ENCODE measurements around the gene GPS1. TPM values are rescaled to one million over a fixed set of nuclear protein-coding genes. Genes with fewer than 3 reads are reported as not detected.
A peak's percentile ranks its signal among the peaks of the same experiment; 100 is the strongest.

GPS1 gene
- total RNA-seq, result 10 to 100 TPM; 62.8 to 76.9 (median 69.5) TPM

DNA sequence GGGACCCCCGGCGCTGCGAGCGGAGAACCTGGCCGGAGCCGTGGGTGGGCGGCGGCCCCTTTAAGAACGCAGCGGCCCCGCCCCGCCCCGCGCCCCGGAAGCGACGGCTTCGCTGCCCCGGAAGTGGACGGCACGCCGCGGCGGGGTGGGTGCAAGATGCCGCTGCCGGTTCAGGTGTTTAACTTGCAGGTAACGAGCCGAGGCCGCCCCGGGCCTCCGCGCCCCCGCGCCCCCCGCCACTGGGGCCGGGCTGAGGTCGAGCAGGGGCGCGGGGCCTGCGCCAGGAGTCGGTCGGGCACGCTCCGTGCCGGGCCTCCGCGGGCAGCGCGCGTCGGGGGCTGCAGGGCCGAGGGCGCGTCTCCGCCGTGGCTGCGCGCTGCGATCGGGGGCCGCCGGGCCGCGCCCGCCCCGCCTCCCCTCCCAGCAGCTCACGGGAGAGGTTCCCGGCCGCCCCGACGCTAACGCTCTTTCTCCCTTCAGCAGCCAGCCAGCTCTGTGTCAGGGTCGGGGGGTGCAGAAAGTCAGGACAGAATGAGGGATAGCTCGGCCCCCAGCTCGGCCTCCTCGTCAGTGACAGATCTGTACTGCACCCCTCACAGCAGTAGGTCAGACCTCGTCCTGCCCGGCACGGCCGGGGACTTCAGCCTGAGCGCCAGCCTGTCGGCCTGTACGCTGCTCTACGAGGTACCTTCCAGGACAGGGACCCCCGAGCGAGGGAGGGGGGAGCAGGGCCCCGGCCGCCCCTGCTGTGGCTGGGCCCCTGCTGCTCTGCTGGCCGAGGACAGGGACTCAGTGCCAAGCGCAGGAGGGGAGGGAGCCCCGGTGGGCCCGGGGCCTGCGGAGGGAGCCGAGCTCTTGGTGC, at the start of gene GPS1, which contains the start of gene RFNG:
TSS of gene GPS1 (plus strand) at position 123 of the 862 bp plus-strand sequence. CDS start at position 157, 34 bp downstream.
TSS of gene RFNG (minus strand) at position 36 of the 862 bp plus-strand sequence. CDS start 45 bp downstream, outside the sequence.
- DNase-seq, result no peak
- intact Hi-C loops (cut with DNase I), result no loop called here
- no CpG with 5 or more reads among the region's 94 CpGs for WGBS, 2 donors
- Histone ChIP-seq H3K9me3 (no peaks in the 10 kb centered on the region), H3K36me3 (peaks cover 26 to 74% (median 33%) of the 10 kb centered on the region in 3 donors), H3K4me3 (peak within 1 kb of the TSS; percentile 72 to 83 (median 80)), H3K27ac (peak within 1 kb of the TSS; percentile 77 to 88 (median 86)), H3K4me1 (peaks cover 28 to 51% (median 36%) of the 10 kb centered on the region in 3 donors), H3K27me3 (no peaks in the 10 kb centered on the region)
- TF ChIP-seq POLR2A (IDR thresholded peaks at IDR 0.05), result peak in 2 of 4 donors; percentile 22 to 27
- TF ChIP-seq, protein P1, sequence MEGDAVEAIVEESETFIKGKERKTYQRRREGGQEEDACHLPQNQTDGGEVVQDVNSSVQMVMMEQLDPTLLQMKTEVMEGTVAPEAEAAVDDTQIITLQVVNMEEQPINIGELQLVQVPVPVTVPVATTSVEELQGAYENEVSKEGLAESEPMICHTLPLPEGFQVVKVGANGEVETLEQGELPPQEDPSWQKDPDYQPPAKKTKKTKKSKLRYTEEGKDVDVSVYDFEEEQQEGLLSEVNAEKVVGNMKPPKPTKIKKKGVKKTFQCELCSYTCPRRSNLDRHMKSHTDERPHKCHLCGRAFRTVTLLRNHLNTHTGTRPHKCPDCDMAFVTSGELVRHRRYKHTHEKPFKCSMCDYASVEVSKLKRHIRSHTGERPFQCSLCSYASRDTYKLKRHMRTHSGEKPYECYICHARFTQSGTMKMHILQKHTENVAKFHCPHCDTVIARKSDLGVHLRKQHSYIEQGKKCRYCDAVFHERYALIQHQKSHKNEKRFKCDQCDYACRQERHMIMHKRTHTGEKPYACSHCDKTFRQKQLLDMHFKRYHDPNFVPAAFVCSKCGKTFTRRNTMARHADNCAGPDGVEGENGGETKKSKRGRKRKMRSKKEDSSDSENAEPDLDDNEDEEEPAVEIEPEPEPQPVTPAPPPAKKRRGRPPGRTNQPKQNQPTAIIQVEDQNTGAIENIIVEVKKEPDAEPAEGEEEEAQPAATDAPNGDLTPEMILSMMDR (IDR thresholded peaks at IDR 0.05), result no peak

DNA sequence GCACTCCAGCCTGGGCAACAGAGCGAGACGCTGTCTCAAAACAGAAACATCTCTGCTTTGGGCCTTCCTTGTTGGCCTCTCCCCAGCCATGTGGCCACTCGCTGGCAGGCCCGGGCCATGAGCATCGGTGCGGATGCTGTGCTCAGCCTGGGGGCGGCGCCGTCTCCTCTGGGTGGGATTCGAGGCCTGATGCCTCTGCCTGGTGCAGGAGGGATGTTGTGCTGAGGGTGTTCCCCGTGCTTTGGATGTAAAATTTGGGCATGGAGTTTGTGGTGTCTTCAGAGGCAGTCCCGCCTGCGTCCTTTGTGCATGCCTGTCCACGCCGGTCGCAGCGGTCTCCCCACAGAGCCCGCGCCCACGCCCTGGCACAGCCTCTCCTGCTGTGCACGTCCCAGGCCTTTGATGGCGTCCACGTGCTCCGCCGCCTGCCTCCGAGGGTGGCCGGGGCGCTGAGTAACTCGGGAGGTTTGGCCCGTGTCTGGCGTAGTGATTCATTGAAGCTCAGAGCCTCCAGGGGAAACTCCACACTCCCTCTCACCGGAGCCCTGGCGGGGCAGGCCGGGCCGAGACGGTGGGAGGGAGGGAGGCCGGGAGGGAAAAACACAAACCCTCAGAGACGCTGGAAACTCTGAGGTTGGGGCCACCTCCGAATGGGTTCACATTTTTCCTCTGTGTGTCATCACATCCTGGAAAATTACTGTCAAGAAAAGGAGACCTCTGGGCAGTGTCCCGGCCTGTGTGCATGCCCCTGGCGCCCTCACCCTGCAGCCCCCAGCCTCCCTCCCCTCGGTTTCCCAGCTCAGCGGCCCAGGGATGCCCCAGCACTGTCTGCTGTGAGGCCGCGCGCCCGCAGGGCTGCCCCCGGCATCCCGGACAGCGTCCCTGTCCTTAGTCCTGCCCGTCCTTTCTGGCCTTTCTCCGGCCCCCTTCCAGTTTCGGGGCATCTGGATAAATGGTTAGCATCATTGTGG, 48.0 kb upstream of the GPS1 start:
- peaks cover 6 to 53% (median 22%) of the 10 kb centered on the region in 3 donors for H3K4me1 ChIP-seq
- H3K9me3 ChIP-seq, result no peaks in the 10 kb centered on the region
- H3K27me3 ChIP-seq, result no peaks in the 10 kb centered on the region
- TF ChIP-seq, protein P1 (IDR thresholded peaks at IDR 0.05), result no peak
- no peak for TF ChIP-seq POLR2A (IDR thresholded peaks at IDR 0.05)
- intact Hi-C loops (cut with DNase I), result no loop called here
- H3K27ac ChIP-seq, result peak overlapping the region in 2 of 4 donors; percentile 58 to 63
- DNase-seq, result no peak
- peaks cover 0 to 2% (median 0%) of the 10 kb centered on the region in 3 donors for H3K36me3 ChIP-seq
- WGBS, 2 donors, result 27 to 32% methylated on average over 24 to 27 of the region's 53 CpGs
- H3K4me3 ChIP-seq, result peak overlapping the region in 1 of 4 donors; percentile 17

DNA sequence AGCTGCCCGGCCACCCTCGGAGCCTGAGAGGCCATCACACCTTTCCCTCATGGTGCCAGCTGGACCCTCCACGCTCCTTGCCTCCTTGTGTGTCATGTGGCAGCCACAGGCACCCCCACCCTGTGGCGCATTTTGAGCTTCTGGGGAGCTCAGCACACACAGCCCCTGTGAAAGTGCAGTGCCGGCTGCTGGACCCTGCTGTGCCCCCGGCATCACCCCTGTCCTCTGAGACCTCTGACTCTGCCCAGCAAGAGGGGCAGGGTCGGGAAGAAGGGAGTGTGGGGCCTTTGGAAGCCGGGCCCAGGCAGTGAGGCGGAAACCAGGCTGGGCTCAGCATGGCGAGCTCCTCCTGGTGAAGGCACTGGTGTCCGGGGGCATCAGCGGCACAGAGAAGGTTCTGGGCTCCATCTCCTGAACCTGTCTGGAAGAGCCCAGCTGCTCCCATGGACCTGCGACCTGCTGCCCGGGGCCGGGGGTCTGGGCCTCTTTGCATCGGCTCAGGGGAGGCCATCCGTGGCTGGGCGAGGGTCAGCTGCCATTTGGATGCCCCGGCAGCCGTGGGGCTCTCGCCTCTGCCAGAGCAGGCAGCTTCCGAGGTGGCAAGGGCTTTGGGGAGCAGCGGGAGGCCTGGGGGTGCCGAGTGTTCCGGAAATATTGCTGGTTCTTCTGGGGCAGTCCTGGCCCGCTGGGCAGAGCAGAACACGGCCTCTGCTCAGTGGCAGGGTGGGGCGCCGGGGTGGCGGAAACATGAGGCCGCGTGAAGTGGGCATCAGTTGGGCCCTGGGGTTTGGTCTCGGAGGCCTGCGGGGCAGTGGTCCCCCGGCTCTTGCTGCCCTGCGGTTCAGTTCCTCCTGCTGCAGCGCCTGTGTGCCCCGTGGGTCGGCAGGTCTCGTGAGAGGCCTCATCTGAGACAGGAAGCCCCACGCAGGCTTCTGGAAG, 46.9 kb upstream of the GPS1 start:
- intact Hi-C loops (cut with DNase I), result no loop called here
- TF ChIP-seq, protein P1 (IDR thresholded peaks at IDR 0.05), result no peak
- no peak for TF ChIP-seq POLR2A (IDR thresholded peaks at IDR 0.05)
- Histone ChIP-seq H3K4me3 (no peak overlapping the region), H3K36me3 (peaks cover 0 to 10% (median 0%) of the 10 kb centered on the region in 3 donors), H3K27me3 (no peaks in the 10 kb centered on the region), H3K4me1 (peaks cover 6 to 53% (median 22%) of the 10 kb centered on the region in 3 donors), H3K27ac (peak overlapping the region in 2 of 4 donors; percentile 58 to 63), H3K9me3 (no peaks in the 10 kb centered on the region)
- DNase-seq, result no peak
- 93% methylated on average over 3 of the region's 41 CpGs; no CpG with 5 or more reads in 1 of the 2 donors for WGBS, 2 donors

DNA sequence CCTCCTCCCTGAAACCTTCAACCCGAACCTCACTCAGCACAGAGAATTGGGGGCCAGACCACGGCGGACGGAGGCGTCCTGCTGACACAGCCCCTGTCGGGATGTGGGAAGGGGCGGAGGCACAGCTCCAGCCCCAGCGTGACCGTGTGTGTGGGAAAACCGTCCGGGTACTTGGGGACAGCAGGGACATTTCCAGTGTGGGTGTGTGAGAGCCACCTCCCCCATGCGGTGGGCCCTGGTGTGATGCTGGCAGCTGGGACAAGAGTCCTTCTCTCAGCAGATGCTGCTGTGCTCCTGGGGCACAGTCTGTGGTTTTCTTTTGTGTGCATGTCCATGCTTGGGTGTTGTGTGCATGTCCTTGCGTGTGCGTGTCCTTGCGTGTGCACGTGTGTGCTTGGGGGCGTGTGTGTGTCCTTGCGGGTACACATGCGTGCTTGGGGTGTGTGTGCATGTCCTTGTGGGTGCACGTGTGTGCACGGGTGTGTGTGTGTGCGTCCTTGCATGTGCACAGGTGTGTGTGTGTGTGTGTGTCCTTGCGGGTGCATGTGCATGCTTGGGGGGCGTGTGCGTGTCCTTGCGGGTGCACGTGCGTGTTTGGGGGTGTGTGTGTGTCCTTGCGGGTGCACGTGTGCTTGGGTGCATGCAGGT, 45.9 kb upstream of the GPS1 start:
- Histone ChIP-seq H3K9me3 (no peaks in the 10 kb centered on the region), H3K27me3 (no peaks in the 10 kb centered on the region), H3K4me3 (no peak overlapping the region), H3K4me1 (peaks cover 6 to 44% (median 22%) of the 10 kb centered on the region in 3 donors), H3K27ac (no peak overlapping the region), H3K36me3 (peaks cover 0 to 17% (median 0%) of the 10 kb centered on the region in 3 donors)
- TF ChIP-seq, protein P1 (IDR thresholded peaks at IDR 0.05), result no peak
- no peak for TF ChIP-seq POLR2A (IDR thresholded peaks at IDR 0.05)
- no peak for DNase-seq
- WGBS, 2 donors, result 76% methylated on average over 11 of the region's 30 CpGs; no CpG with 5 or more reads in 1 of the 2 donors
- intact Hi-C loops (cut with DNase I), result no loop called here

Measured in esophagus squamous epithelium (tissue), 5 donors.